ENCODE measurements around the gene GINS1. TPM values are rescaled to one million over a fixed set of nuclear protein-coding genes. Genes with fewer than 3 reads are reported as not detected.

The GINS1 gene
- total and polyA plus RNA-seq, 2 donors (not counting 1 experiment from before 2014, with no cell fraction given) = 0.61 to 2.0 TPM

DNA sequence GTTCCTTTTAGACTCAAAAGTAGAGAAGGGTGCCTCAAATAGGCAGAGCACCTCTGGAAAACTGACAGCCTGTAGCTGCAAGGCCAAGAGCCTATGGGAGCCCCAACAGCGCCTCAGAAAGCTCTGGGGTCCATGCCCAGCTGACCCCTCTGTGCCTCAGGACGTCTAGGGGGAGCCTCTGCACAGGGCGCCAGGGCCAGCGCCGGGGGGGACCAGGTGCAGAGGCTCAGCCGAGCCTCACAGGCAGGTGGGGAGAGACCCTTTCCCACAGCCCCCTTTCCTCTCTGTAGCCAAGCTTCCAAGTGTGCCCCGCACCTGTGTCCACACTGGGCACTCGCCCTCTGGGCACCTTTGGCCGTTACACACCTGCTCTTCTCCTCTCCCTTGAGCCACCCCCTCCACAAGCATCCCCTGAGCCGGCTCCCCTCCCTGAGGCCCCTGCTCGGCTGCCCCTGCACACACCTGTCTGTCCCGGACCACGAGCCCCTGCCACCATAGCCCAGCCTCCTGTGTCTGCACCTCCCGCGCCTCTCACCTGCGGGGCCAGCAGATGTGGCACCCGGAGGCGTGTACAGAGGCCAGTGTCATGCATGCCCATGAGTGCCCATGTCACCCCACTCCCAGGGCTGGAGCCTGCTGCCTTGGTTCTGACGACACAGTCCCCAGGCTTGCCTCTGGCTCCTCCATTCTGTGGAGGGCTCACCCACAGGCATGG, 53.2 kb downstream of the GINS1 start:
- H3K9ac ChIP-seq (ENCODE audit: low read length) = no peak overlapping the region
- H3K4me1 ChIP-seq (ENCODE audit: control insufficient read depth in 2 of 2, insufficient read depth in 2 of 2, low read length in 2 of 2) = no peaks in the 10 kb centered on the region
- H3K36me3 ChIP-seq (replicated peaks in 1 of 2; ENCODE audit: control extremely low read depth in 1 of 2, control insufficient read depth in 1 of 2, extremely low read depth in 1 of 2, insufficient read depth in 2 of 2, low read length in 1 of 2) = no peaks in the 10 kb centered on the region
- ChIA-PET CTCF (no interaction called here), POLR2A (no interaction called here)
- Mint-ChIP-seq H3K27ac (no peak overlapping the region), H3K27me3 (no peaks in the 10 kb centered on the region), H3K4me1 (no peaks in the 10 kb centered on the region), H3K9me3 (ENCODE audit: insufficient read depth) (no peaks in the 10 kb centered on the region), H3K4me3 (no peak overlapping the region)
- H3K27ac ChIP-seq (ENCODE audit: low read length in 2 of 2) = no peak overlapping the region
- TF ChIP-seq EZH2 (IDR thresholded peaks at IDR 0.05; ENCODE audit: borderline replicate concordance, insufficient read depth, low read depth, low read length, poor library complexity, severe bottlenecking) = no peak
- TF ChIP-seq, protein P1, sequence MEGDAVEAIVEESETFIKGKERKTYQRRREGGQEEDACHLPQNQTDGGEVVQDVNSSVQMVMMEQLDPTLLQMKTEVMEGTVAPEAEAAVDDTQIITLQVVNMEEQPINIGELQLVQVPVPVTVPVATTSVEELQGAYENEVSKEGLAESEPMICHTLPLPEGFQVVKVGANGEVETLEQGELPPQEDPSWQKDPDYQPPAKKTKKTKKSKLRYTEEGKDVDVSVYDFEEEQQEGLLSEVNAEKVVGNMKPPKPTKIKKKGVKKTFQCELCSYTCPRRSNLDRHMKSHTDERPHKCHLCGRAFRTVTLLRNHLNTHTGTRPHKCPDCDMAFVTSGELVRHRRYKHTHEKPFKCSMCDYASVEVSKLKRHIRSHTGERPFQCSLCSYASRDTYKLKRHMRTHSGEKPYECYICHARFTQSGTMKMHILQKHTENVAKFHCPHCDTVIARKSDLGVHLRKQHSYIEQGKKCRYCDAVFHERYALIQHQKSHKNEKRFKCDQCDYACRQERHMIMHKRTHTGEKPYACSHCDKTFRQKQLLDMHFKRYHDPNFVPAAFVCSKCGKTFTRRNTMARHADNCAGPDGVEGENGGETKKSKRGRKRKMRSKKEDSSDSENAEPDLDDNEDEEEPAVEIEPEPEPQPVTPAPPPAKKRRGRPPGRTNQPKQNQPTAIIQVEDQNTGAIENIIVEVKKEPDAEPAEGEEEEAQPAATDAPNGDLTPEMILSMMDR (IDR thresholded peaks at IDR 0.05) = no peak
- no peaks in the 10 kb centered on the region for H4K20me1 ChIP-seq (ENCODE audit: control insufficient read depth, insufficient read depth, low read length, poor library complexity, severe bottlenecking)
- 93% methylated on average over 19 of the region's 19 CpGs for WGBS (ENCODE audit: insufficient coverage)
- intact Hi-C loops (cut with micrococcal nuclease) = no loop called here
- H3K4me2 ChIP-seq (replicated peaks; ENCODE audit: low read depth, low read length, poor library complexity, severe bottlenecking) = no peak overlapping the region
- ATAC-seq (ENCODE audit: low read depth) (no peak), DNase-seq (no peak)
- no peak overlapping the region for H2AFZ ChIP-seq (ENCODE audit: insufficient read depth, low read depth, low read length, poor library complexity, severe bottlenecking)
- no peaks in the 10 kb centered on the region for H3K9me3 ChIP-seq (ENCODE audit: control extremely low read depth in 1 of 3, control insufficient read depth in 2 of 3, insufficient read depth in 1 of 3, low read length in 2 of 3)
- no peak overlapping the region for H3K4me3 ChIP-seq (ENCODE audit: control extremely low read depth in 1 of 5, extremely low read depth in 1 of 5, insufficient read depth in 1 of 5, low read depth in 2 of 5, low read length in 4 of 5)
- H3K79me2 ChIP-seq (ENCODE audit: control insufficient read depth, insufficient read depth, low read length) = no peaks in the 10 kb centered on the region
- H3K27me3 ChIP-seq (replicated peaks in 1 of 4; ENCODE audit: control extremely low read depth in 1 of 4, control insufficient read depth in 3 of 4, insufficient read depth in 4 of 4, low read length in 3 of 4) = no peaks in the 10 kb centered on the region

- DNase-seq (no peak), ATAC-seq (ENCODE audit: low read depth) (no peak)
- Mint-ChIP-seq H3K4me3 (no peak overlapping the region), H3K27me3 (no peaks in the 10 kb centered on the region), H3K4me1 (no peaks in the 10 kb centered on the region), H3K9me3 (ENCODE audit: insufficient read depth) (no peaks in the 10 kb centered on the region), H3K27ac (no peak overlapping the region)
- Histone ChIP-seq H3K4me2 (replicated peaks; ENCODE audit: low read depth, low read length, poor library complexity, severe bottlenecking) (no peak overlapping the region), H3K9me3 (ENCODE audit: control extremely low read depth in 1 of 3, control insufficient read depth in 2 of 3, insufficient read depth in 1 of 3, low read length in 2 of 3) (no peaks in the 10 kb centered on the region), H3K9ac (ENCODE audit: low read length) (no peak overlapping the region), H2AFZ (ENCODE audit: insufficient read depth, low read depth, low read length, poor library complexity, severe bottlenecking) (no peak overlapping the region), H3K4me3 (ENCODE audit: control extremely low read depth in 1 of 5, extremely low read depth in 1 of 5, insufficient read depth in 1 of 5, low read depth in 2 of 5, low read length in 4 of 5) (no peak overlapping the region), H3K27me3 (replicated peaks in 1 of 4; ENCODE audit: control extremely low read depth in 1 of 4, control insufficient read depth in 3 of 4, insufficient read depth in 4 of 4, low read length in 3 of 4) (no peaks in the 10 kb centered on the region), H3K4me1 (ENCODE audit: control insufficient read depth in 2 of 2, insufficient read depth in 2 of 2, low read length in 2 of 2) (no peaks in the 10 kb centered on the region), H4K20me1 (ENCODE audit: control insufficient read depth, insufficient read depth, low read length, poor library complexity, severe bottlenecking) (no peaks in the 10 kb centered on the region), H3K79me2 (ENCODE audit: control insufficient read depth, insufficient read depth, low read length) (no peaks in the 10 kb centered on the region), H3K27ac (ENCODE audit: low read length in 2 of 2) (no peak overlapping the region), H3K36me3 (replicated peaks in 1 of 2; ENCODE audit: control extremely low read depth in 1 of 2, control insufficient read depth in 1 of 2, extremely low read depth in 1 of 2, insufficient read depth in 2 of 2, low read length in 1 of 2) (no peaks in the 10 kb centered on the region)
- CTCF ChIA-PET = no interaction called here
- 82% methylated on average over 9 of the region's 9 CpGs for WGBS (ENCODE audit: insufficient coverage)
- intact Hi-C loops (cut with micrococcal nuclease) = no loop called here
- POLR2A ChIA-PET = no interaction called here
- no peak for TF ChIP-seq EZH2 (IDR thresholded peaks at IDR 0.05; ENCODE audit: borderline replicate concordance, insufficient read depth, low read depth, low read length, poor library complexity, severe bottlenecking)
- TF ChIP-seq, protein P1 (IDR thresholded peaks at IDR 0.05) = no peak
These were observed 53.8 kb downstream of the GINS1 start for GRCh38 chr20:25461281-25461650.

All from B cell (primary cell).